Measurements from ENCODE around the gene SMC4.

The SMC4 gene

GRCh38 chr3:160394009-160394392 is 5.4 kb upstream of the SMC4 start:
- no peak for DNase-seq (ENCODE audit: low read depth in 2 of 2, low spot score in 1 of 2)

- no peak for DNase-seq (ENCODE audit: low read depth in 2 of 2, low spot score in 1 of 2)
These were observed 4.2 kb upstream of the SMC4 start for GRCh38 chr3:160395297-160395696.

GRCh38 chr3:160398820-160399124 is 678 bp upstream of the SMC4 start:
- DNase-seq (ENCODE audit: low read depth in 2 of 2, low spot score in 1 of 2): no peak

- DNase-seq (ENCODE audit: low read depth in 2 of 2, low spot score in 1 of 2): no peak
These were observed 716 bp downstream of the SMC4 start for GRCh38 chr3:160400030-160400701.

GRCh38 chr3:160400702-160401150 is 1.3 kb downstream of the SMC4 start:
- DNase-seq (ENCODE audit: low read depth in 2 of 2, low spot score in 1 of 2): no peak

- DNase-seq (ENCODE audit: low read depth in 2 of 2, low spot score in 1 of 2): no peak
These were observed 2.0 kb downstream of the SMC4 start for GRCh38 chr3:160401291-160402095.

- no peak for DNase-seq (ENCODE audit: low read depth in 2 of 2, low spot score in 1 of 2)
These were observed 3.0 kb downstream of the SMC4 start for GRCh38 chr3:160402221-160403027.

GRCh38 chr3:160403028-160403545 is 3.6 kb downstream of the SMC4 start:
- no peak for DNase-seq (ENCODE audit: low read depth in 2 of 2, low spot score in 1 of 2)

- DNase-seq (ENCODE audit: low read depth in 2 of 2, low spot score in 1 of 2): no peak
These were observed 4.5 kb downstream of the SMC4 start for GRCh38 chr3:160403796-160404470.

- DNase-seq (ENCODE audit: low read depth in 2 of 2, low spot score in 1 of 2): no peak
These were observed 10.6 kb downstream of the SMC4 start for GRCh38 chr3:160409812-160410610.

- DNase-seq (ENCODE audit: low read depth in 2 of 2, low spot score in 1 of 2): no peak
These were observed 13.0 kb downstream of the SMC4 start for GRCh38 chr3:160412477-160412876.

- DNase-seq (ENCODE audit: low read depth in 2 of 2, low spot score in 1 of 2): peak; percentile 32 to 40
These were observed 14.3 kb downstream of the SMC4 start for GRCh38 chr3:160413613-160414248.

GRCh38 chr3:160417311-160417710 is 17.9 kb downstream of the SMC4 start:
- DNase-seq (ENCODE audit: low read depth in 2 of 2, low spot score in 1 of 2): no peak

GRCh38 chr3:160427832-160428424 is 28.5 kb downstream of the SMC4 start:
- DNase-seq (ENCODE audit: low read depth in 2 of 2, low spot score in 1 of 2): no peak

- DNase-seq (ENCODE audit: low read depth in 2 of 2, low spot score in 1 of 2): no peak
These were observed 34.6 kb downstream of the SMC4 start for GRCh38 chr3:160434071-160434470.

- DNase-seq (ENCODE audit: low read depth in 2 of 2, low spot score in 1 of 2): no peak
These were observed 35.6 kb downstream of the SMC4 start for GRCh38 chr3:160435095-160435494.

GRCh38 chr3:160435747-160436146 is 36.3 kb downstream of the SMC4 start:
- no peak for DNase-seq (ENCODE audit: low read depth in 2 of 2, low spot score in 1 of 2)

- no peak for DNase-seq (ENCODE audit: low read depth in 2 of 2, low spot score in 1 of 2)
These were observed 37.6 kb downstream of the SMC4 start for GRCh38 chr3:160437083-160437455.

- no peak for DNase-seq (ENCODE audit: low read depth in 2 of 2, low spot score in 1 of 2)
These were observed 41.2 kb downstream of the SMC4 start for GRCh38 chr3:160440687-160441086.

- no peak for DNase-seq (ENCODE audit: low read depth in 2 of 2, low spot score in 1 of 2)
These were observed 45.0 kb downstream of the SMC4 start for GRCh38 chr3:160444411-160444810.

All from stimulated activated CD8-positive, alpha-beta memory T cell treated with anti-CD3 and anti-CD28 coated beads, Interleukin-4, amount 100 ng/mL, for 4 hours (primary cell).